Psoas muscle (tissue), 8 donors: Measurements from ENCODE around the gene TFPI. TPM values are rescaled to one million over a fixed set of nuclear protein-coding genes. Genes with fewer than 3 reads are reported as not detected.

Experiments
- ATAC-seq, 4 donors: fragments of 200-7000 bp; cut with Tn5 transposase; one replicate each; pipeline ENCODE4 v1.9.1; 2020; ENCODE audit warnings: moderate library complexity in 3 of 4, mild to moderate bottlenecking in 2 of 4
- DNase-seq, 2 donors: peaks; one replicate each; pipeline ENCODE4 v3.0.0-alpha.2; 2020
- H3K27ac ChIP-seq: fragments of 200-600 bp; one replicate; pipeline ENCODE4 v1.8.0; 2022
- H3K27me3 ChIP-seq, 3 donors: fragments of 200-600 bp in 1 of 3; one replicate each; pipeline versions ENCODE4 v1.6.1 to v1.8.0; 2013 to 2022; ENCODE audit warnings: low read length in 2 of 3, mild to moderate bottlenecking in 2 of 3, moderate library complexity in 1 of 3; ENCODE audit not compliant: insufficient read depth in 3 of 3
- H3K36me3 ChIP-seq, 2 donors: fragments of 200-600 bp in 1 of 2; one replicate each; pipeline versions ENCODE4 v1.6.1 to v1.8.0; 2013 to 2022; ENCODE audit warnings: low read depth in 1 of 2, mild to moderate bottlenecking in 1 of 2, moderate library complexity in 1 of 2; ENCODE audit not compliant: insufficient read depth in 1 of 2
- H3K4me1 ChIP-seq: fragments of 200-600 bp; one replicate; pipeline ENCODE4 v1.8.0; 2022
- H3K4me3 ChIP-seq: fragments of 200-600 bp; one replicate; pipeline ENCODE4 v1.8.0; 2022; ENCODE audit warnings: mild to moderate bottlenecking
- H3K9me3 ChIP-seq: fragments of 200-600 bp; one replicate; pipeline ENCODE4 v1.8.0; 2022
- WGBS, 3 donors: extraction: QIAGEN DNeasy Blood & Tissue Kit; methylation state at CpG; one replicate each; pipeline versions ENCODE4 v1.1.6 to v1.1.7; 2013; 5-methylcytosine and 5-hydroxymethylcytosine counted together
- intact Hi-C, 2 donors: fragments of 100-400 bp; cut with DNase I; formaldehyde crosslinking; loops; one replicate each; pipeline versions ENCODE4 v1.11.0 to v1.14.2; 2022
- polyA plus RNA-seq, 3 donors: library from polyadenylated mRNA; stranded (reverse); fragments of 200-250 nt; gene quantifications; one replicate each; pipeline ENCODE4 v1.2.3, GENCODE V29; 2013
- total RNA-seq, 4 donors: library from RNA; stranded (reverse); fragmentation: NEBNext Ultra II Directional in 2 of 4; extraction: Animal tissue kit (Norgen Biotek cat#: 25700) in 2 of 4; gene quantifications; one replicate each; pipeline versions ENCODE4 v1.2.1 to v1.2.4, GENCODE V29; 2021 to 2023
- TF ChIP-seq, protein P1 (sequence below): fragments of 200-600 bp; IDR thresholded peaks from one replicate; pipeline ENCODE4 v1.8.0; 2022; ENCODE audit warnings: antibody characterized with exemption
- donor health status: healthy with polysubstance abuse.
- donor health status: DM: no; HTN: no; CAD: no; lungs with moderate emphysema.
- donor health status: Bipolar disorder and iron deficiency.
- donor health status: healthy.
- donor health status: DM: yes; HTN: yes; CAD: no.
- donor health status: DM: no; HTN: no; CAD: no.
- donor health status: DM: no; HTN: no; CAD: no.
- donor health status: DM: yes; HTN: yes; CAD: no.

TFPI gene
- total and polyA plus RNA-seq, 7 donors = 15.0 to 96.0 (median 42.6) TPM

DNA sequence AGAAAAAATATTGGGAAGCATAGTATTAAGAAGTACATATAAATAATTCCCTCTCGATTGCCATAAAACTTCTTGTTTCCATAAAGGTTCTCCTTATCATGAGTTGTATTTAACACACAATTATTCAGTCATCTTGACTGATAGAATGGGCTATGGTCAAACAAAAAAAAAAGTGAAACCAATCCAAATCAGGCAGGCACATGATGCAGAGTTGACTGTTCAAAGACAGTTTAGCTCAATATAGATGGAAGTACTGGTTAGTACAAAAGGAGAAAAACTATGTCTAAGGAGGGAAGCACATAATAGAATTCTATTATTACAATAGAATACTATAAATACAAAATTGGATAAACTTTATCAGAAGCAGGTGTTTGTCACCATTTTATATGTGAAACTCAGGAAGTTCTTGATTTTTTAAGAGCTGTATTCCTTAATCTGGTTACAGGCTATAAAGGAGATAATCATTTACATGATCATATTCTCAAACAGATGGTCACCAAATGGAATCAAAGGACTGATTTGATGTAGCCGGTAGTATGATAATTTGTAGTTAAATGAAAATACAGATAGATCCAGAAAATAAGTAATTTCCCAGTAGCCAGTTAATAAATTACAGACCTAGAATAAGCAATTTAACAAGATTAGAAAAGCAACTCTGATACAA is 88.0 kb downstream of the TFPI start:
- intact Hi-C loops = no loop called here
- WGBS, 3 donors = 86 to 94% (median 88%) methylated on average over 2 of the region's 2 CpGs
- Histone ChIP-seq H3K4me1 (no peaks in the 10 kb centered on the region), H3K27me3 (no peaks in the 10 kb centered on the region), H3K4me3 (no peak overlapping the region), H3K27ac (no peak overlapping the region), H3K9me3 (no peaks in the 10 kb centered on the region), H3K36me3 (peaks cover 0 to 32% of the 10 kb centered on the region in 2 donors)
- DNase-seq (no peak), ATAC-seq (no peak)
- TF ChIP-seq, protein P1, sequence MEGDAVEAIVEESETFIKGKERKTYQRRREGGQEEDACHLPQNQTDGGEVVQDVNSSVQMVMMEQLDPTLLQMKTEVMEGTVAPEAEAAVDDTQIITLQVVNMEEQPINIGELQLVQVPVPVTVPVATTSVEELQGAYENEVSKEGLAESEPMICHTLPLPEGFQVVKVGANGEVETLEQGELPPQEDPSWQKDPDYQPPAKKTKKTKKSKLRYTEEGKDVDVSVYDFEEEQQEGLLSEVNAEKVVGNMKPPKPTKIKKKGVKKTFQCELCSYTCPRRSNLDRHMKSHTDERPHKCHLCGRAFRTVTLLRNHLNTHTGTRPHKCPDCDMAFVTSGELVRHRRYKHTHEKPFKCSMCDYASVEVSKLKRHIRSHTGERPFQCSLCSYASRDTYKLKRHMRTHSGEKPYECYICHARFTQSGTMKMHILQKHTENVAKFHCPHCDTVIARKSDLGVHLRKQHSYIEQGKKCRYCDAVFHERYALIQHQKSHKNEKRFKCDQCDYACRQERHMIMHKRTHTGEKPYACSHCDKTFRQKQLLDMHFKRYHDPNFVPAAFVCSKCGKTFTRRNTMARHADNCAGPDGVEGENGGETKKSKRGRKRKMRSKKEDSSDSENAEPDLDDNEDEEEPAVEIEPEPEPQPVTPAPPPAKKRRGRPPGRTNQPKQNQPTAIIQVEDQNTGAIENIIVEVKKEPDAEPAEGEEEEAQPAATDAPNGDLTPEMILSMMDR = no peak

DNA sequence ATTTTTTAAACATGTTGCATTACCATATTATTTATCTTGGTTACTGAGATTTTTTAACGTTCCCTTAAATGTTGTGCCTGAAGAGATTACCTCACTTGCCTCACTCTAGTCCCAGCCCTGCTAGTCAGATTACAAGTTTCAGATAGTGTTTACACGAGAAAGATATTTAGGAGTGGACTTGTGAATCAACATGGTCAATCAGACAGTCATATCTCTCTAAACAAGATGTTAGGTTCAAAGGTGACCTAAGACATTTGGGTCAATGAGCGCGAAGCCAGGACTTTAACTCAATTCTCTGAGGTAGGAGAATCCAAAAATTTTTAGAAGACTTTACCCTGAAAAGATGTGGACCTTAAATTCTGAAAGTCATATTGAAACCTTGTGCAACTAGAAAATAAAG is 91.4 kb downstream of the TFPI start:
- Histone ChIP-seq H3K27ac (no peak overlapping the region), H3K4me3 (no peak overlapping the region), H3K4me1 (no peaks in the 10 kb centered on the region), H3K27me3 (no peaks in the 10 kb centered on the region), H3K36me3 (peaks cover 0 to 23% of the 10 kb centered on the region in 2 donors), H3K9me3 (no peaks in the 10 kb centered on the region)
- WGBS, 3 donors = 23 to 33% (median 28%) methylated on average over 4 of the region's 4 CpGs
- DNase-seq (no peak), ATAC-seq (no peak)
- TF ChIP-seq, protein P1 = no peak
- intact Hi-C loops = no loop called here

DNA sequence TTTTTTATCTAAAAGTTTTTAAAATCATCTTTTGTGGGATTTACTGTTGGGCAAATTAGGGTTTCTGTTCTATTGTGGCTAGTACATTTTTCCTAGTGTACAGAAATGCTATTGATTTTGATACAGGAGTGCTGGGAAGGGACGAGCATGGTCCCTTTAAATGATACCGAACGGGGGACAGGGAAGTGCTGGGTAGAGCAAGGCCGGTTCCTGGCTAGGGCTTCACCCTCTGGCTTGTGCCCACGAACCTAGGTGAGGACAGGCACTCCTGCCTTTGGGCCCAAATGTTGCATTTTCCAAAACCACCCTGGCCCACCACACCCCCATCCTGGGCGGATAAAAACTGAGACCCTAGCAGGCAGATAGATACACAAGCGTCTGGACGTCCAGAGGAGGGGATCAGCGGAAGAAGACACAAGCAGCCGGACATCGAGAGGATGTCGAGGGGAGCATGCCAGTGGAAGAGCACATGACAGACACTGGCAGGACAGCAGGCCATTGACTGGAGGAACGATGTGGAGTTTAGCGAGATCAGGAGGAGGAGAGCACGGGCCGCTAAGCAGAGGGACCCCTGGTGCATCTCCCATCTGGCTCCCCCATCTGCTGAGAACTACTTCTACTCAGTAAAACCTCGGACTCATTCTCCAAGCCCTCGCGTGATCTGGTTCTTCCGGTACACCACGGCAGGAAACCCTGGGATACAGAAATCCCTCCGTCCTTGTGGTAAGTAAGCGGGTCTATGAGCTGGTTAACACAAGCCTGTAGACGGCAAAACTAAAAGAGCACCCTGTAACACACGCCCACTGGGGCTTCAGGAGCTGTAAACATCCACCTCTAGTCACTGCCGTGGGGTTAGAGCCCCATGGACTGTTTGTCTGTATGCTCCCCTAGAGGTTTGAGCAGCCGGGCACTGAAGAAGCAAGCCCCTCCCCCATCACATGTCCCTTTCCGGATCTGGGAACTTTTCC is 92.7 kb downstream of the TFPI start:
- WGBS, 3 donors = 82 to 87% (median 84%) methylated on average over 28 of the region's 28 CpGs
- Histone ChIP-seq H3K27ac (no peak overlapping the region), H3K36me3 (peaks cover 0 to 13% of the 10 kb centered on the region in 2 donors), H3K4me3 (no peak overlapping the region), H3K27me3 (no peaks in the 10 kb centered on the region), H3K9me3 (no peaks in the 10 kb centered on the region), H3K4me1 (no peaks in the 10 kb centered on the region)
- peak in 2 of 4 donors; percentile 40 to 49 for ATAC-seq
- intact Hi-C loops = no loop called here
- DNase-seq = peak in 1 of 2 donors; percentile 10
- TF ChIP-seq, protein P1 = no peak

DNA sequence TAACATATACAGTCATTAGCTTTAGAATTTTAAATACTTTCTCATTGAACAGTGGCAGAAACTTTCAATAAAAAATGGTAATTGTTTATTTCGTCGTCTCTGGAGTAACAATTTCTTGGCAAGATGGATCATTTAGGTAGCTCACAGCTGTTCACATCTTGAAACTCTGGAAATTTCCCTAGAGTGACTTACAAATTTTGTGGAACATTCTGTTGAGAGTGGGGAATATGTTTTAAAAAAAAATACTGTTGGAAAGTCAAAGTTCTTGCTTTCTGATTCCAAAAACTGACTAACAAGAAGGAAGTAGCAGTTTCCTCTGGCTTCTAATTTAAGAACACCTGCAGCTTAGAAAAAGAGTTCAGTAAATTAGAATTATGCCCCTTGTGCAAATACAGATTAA is 95.0 kb downstream of the TFPI start:
- Histone ChIP-seq H3K27me3 (no peaks in the 10 kb centered on the region), H3K27ac (no peak overlapping the region), H3K4me3 (no peak overlapping the region), H3K36me3 (peaks cover 0 to 2% of the 10 kb centered on the region in 2 donors), H3K9me3 (no peaks in the 10 kb centered on the region), H3K4me1 (no peaks in the 10 kb centered on the region)
- DNase-seq (no peak), ATAC-seq (no peak)
- intact Hi-C loops = no loop called here
- TF ChIP-seq, protein P1 = no peak
- WGBS, 3 donors = 11 to 14% (median 14%) methylated on average over 2 of the region's 2 CpGs
